HG03439 (cell line): ENCODE results near the gene SYTL3.
"Not testable (repeated sequence)": the region's sequence is repeated elsewhere in the genome, so short reads cannot be mapped to it uniquely, and the experiment has no call there.

ENCODE experiments used
- ATAC-seq: cut with Tn5 transposase; IDR thresholded peaks from one replicate; pipeline ENCODE4 v1.9.1; 2021; ENCODE audit warnings: mild to moderate bottlenecking, moderate library complexity; ENCODE audit not compliant: unreplicated experiment

SYTL3 gene

GRCh38 chr6:158621694-158622544 is 27.9 kb upstream of the SYTL3 start:
- ATAC-seq = no peak

GRCh38 chr6:158622545-158623190 is 27.2 kb upstream of the SYTL3 start:
- no peak for ATAC-seq

GRCh38 chr6:158624684-158625682 is 24.9 kb upstream of the SYTL3 start:
- no peak for ATAC-seq

- no peak for ATAC-seq
Observed at GRCh38 chr6:158625881-158626305, 24.0 kb upstream of the SYTL3 start.

GRCh38 chr6:158626360-158627167 is 23.3 kb upstream of the SYTL3 start:
- ATAC-seq = no peak

- ATAC-seq = no peak
Observed at GRCh38 chr6:158627168-158627939, 22.5 kb upstream of the SYTL3 start.

GRCh38 chr6:158627940-158628211 is 22.0 kb upstream of the SYTL3 start:
- no peak for ATAC-seq

GRCh38 chr6:158628542-158628941 is 21.3 kb upstream of the SYTL3 start:
- no peak for ATAC-seq

GRCh38 chr6:158629367-158630221 is 20.3 kb upstream of the SYTL3 start:
- no peak for ATAC-seq

- ATAC-seq = no peak
Observed at GRCh38 chr6:158630938-158631616, 18.8 kb upstream of the SYTL3 start.

- ATAC-seq = no peak
Observed at GRCh38 chr6:158631678-158632537, 17.9 kb upstream of the SYTL3 start.

- ATAC-seq = not testable (repeated sequence)
Observed at GRCh38 chr6:158632538-158633119, 17.2 kb upstream of the SYTL3 start.

- ATAC-seq = no peak
Observed at GRCh38 chr6:158633127-158633526, 16.7 kb upstream of the SYTL3 start.

- ATAC-seq = no peak
Observed at GRCh38 chr6:158634695-158635426, 15.0 kb upstream of the SYTL3 start.

GRCh38 chr6:158635427-158636073 is 14.3 kb upstream of the SYTL3 start:
- no peak for ATAC-seq

GRCh38 chr6:158636778-158637177 is 13.1 kb upstream of the SYTL3 start:
- no peak for ATAC-seq
